GM21360 (cell line): ENCODE results near the gene WWC1.
"Not testable (repeated sequence)": the region's sequence is repeated elsewhere in the genome, so short reads cannot be mapped to it uniquely, and the experiment has no call there.

Experiments
- ATAC-seq: cut with Tn5 transposase; IDR thresholded peaks from one replicate; pipeline ENCODE4 v1.9.1; 2021; ENCODE audit warnings: mild to moderate bottlenecking, moderate library complexity; ENCODE audit not compliant: unreplicated experiment

Gene WWC1

DNA sequence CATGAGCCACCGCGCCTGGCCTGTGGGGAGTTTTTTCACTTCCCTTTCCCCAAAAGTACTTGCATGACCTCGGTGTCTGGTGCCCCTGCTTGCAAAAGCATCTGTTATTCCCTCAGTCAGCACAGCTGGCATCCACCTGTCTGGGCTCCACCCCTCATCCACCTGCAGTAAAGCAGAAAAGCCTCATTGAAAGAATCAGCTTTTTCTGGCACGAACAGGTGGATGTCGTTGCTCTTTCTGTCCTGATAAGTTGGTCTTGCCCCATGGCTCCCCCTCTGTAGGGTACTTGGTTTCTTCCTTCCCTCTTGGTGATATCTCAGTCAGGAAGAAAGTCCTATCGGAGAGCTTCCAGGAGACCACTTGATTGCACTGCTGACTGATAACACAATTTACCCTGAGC is 37.4 kb downstream of the WWC1 start:
- peak; percentile 85 for ATAC-seq

DNA sequence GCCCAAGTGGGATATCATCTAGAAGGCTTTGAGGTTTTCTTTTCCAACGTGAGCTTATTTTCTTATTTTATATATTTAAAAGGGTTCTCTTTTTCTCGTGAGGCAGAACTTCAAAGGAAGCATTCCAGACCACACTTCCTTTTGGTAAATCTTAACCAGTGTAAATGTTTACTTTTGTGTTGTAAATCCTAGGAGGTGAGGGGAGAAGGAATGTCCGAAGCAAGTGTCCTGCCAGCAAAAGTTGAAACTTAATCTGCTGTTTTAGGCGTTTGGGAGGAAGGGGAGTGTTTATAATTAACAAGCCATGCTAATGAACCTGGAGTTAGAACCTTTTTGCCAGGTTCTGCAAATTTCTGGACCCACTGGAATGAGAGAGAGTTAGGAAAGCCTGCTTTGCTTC is 37.9 kb downstream of the WWC1 start:
- ATAC-seq: no peak

DNA sequence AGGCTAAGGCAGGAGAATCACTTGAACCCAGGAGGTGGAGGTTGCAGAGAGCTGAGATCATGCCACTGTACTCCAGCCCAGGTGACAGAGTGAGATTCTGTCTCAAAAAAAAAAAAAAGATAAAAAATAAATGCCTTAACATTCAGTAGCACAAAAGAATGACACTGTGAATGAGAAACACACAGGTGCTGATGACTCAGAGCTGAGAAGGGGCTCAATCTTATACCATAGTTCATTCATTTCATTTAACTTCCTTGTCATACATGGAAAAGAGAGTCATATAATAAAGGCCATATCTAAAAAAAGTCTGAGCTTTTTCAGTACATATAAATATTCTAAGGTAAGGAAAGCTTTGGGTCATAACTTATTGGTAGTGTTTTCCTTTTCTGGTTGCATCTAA is 40.6 kb downstream of the WWC1 start:
- ATAC-seq: no peak

DNA sequence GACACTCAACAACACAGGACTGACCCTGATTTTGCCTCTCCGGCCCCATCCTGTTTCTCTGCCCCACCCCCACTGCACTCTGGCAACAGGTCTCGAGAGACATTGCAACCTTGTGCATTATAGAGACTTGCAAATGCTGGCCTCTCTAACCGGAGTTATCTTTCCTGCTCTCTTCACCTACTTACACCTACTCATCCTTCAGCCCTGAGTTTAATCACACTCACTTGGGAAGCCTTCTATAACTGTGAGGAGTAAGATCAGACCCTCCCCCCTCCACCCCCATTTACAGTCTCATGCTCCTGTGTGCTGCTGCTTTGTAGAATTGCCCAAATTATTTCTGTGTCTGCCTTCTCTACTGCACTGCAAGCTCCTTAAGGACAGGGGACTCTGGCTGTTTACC is 42.8 kb downstream of the WWC1 start:
- no peak for ATAC-seq

DNA sequence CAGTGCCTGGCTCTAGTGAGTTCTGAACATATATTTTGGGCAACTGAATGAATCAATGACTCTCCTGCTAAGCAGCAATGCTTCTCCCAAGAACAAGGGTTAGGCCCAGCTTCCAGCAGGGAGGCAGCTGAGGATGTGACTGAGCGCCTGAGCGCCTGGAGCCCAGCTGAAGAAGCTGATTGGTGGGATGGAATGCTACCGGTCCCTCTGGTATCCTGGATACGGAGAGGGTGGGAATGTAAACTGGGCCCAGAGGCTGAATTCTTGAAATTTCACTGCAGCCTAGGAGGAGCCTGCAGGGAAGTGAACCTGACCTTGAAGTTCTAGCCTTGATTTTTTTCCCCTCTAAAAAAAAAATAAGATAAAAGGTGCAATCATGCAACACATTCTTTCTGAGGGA is 43.2 kb downstream of the WWC1 start:
- no peak for ATAC-seq

DNA sequence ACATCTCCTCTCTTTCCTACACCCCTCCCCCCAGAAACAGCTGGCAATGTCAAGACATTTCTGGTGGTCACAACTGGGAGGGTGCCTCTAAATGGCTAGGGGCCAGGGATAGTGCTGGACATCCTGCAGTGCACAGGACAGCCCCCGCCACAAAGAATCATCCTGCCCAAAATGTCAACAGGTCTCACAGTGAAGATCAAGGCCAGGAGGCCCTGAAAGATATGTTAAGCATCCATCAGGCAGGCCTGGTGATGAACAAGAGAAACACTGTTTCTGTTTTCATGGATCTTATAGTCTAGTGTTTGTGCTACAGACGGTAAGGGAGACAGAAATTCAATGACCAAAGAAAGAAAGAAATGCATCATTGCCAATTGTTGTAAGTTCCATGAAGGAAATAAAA is 45.9 kb downstream of the WWC1 start:
- ATAC-seq: no peak

DNA sequence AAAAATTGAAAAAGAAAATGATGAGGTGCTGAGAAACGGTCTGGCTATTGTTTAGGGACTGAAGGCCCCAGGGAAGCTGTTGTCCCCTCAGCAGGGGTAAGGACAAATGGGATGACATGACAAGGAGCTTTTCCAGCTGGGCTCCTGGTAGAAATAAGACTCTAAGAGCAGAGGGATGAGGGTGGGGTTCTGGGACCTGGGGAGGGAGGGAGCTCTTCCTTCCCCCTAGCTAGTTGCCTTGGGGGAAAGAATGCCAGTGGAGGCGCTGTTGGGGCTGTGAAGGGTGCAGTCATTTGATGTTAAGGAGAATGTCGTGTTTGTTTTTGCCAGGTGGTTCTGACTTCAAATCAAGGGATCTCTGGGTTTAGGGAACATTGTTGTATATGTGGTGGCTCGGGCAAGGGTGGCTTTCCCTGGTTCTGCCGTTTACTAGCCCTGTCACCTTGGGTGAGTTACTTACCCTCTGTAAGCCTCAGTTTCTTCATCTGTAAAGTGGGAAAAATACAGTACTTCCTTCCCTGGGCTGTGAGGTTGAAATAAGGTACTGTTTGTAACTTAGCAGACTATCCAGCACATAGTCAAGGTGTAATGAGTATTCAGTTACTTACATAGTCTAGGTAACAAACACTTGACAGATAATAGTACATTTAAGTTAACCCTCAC is 47.8 kb downstream of the WWC1 start:
- no peak for ATAC-seq

DNA sequence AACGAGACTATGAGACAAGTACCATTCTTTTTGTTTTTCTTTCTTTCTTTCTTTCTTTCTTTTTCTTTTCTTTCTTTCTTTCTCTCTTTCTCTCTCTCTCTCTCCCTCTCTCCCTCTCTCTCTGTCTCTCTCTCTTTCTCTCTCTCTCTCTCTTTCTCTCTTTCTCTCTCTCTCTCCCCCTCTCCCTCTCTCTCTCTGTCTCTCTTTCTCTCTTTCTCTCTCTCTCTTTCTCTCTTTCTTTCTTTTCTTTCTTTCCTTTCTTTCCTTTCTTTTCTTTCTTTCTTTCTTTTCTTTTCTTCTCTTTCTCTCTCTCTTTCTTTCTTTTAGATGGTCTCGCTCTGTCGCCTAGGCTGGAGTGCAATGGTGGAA is 48.3 kb downstream of the WWC1 start:
- not testable (repeated sequence) for ATAC-seq

DNA sequence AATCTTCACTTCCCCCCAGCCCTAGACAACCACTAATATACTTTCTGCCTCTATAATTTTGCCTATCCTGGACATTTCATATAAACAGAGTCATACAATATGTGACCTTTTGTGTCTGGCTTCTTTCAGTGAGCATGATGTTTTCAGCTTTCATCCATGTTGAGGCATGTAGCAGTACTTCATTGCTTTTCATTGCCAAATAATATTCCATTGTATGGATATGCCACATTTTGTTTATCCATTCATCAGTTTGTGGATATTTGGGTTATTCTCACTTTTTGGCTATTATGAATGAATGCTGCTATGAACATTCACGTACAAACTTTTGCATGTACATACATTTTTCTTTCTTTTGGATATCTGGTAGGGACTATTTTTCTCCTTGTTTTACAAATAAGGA is 49.0 kb downstream of the WWC1 start:
- no peak for ATAC-seq

DNA sequence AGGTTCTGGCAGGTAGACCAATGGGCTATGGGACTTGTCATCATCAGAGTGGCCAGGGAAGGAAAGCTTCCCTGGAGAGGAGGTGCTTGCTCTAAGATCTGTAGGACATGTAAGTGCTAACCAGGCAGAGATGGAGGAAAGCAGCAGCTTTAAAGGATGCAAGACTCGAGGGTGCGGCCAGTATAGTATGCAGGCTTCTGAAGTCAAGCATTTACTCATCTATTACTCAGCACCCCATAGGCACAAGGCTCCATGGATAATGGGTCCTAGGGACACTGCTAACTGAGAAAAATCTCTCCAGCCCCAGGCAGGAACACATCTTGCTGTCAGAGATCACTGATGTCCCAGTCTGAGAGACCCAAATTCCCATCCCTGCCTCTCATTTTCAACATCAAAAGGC is 49.7 kb downstream of the WWC1 start:
- ATAC-seq: no peak

DNA sequence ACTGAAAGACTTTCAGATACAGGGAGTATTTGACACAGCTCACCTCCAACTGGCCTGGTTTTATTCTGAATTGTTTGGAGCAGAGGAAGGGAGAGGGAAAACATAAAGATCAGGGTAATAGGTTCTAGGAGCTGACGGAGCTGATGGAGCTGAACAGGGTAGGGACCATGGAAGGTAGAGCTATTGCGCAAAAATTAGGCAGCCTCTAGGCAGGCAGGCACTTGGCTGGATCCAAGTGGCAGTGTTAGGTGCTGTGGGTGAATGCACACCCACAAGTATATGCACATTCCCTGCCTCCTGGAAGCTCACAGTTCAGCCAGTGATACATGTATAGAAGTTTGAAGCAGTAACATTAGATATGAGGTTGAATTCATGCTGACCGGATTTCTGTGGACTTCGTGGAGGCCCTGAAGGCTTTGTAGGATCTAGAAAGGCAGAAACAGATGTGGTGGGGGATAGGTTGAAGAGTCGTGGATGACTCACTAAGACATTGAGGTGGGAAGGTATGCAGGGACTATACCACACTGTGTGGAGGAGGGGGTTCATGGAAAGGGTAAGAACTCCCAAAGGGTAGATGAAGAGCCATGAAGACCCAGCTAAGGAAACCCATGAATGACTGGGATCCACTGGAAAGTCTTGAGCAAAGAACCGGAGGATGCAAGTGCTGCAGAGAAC is 50.8 kb downstream of the WWC1 start:
- ATAC-seq: no peak

DNA sequence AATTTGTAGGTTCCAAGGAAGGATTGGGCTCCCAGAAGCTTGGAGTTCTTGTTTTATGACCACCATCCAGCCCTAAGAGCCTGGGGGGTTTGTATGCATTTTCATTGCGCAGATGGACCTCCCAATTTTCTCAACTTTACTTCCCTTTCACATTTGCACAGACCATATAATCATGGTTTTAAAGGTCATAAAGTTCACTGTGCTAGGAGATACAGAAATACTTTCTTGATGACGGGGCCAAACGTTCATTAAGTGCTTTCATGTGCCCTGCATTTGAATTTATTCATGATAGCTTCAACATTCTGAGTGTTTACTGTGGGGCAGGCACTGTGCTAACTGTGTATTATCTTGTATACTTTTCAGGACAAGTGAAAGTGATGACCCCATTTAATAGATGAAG is 51.5 kb downstream of the WWC1 start:
- ATAC-seq: no peak

DNA sequence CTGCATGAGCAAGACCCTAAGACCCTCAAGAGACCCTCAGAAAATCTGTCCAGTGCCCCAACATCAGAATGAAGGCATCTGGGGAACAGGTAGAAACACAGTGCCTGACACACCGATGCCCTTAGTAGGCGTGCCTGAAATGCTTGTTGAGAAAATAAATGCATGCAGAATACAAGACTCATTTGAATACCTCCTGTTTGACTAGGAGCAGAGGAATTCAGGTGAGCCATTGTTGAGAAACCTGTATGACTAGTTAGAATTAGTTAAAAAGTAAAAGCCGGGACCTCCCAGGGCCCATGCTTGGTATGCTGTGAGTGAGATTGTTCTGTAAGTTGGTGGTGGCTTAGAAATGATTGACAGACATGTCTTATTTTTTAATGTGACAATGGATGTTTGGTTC is 55.0 kb downstream of the WWC1 start:
- no peak for ATAC-seq

DNA sequence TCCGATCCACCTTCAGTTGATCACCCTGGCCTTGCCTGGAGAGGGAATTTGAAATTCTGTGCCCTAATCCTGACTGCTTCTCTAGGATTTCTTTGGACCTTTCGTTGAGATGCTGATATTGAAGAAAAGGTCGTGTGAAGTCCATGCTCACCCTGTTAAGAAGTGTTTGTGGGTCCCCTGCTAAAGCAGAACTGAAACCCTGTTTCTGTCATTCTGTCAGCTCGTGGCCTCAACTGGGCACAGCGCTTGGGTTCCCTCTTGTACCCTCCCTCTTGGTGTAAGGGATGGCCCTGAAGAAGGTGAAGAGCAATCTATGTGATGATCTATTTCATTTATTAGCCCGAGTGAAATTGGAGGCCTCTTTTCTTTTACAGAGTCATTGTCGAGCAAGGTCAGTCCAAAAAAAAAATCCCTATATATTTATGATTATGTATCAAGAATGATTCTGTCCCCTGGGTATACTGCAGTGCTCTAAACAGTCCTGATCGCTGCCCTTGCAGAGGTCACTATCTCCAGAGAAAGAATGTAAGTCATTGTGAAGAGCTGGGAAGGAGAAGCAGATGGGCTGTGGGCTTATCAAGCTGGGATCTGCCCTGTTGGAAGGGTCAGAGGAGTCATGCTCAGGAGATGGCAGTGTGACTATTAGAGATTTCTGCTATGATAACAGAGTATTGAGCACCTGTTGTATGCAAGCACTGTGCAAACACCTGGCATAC is 56.1 kb downstream of the WWC1 start:
- peak; percentile 82 for ATAC-seq

DNA sequence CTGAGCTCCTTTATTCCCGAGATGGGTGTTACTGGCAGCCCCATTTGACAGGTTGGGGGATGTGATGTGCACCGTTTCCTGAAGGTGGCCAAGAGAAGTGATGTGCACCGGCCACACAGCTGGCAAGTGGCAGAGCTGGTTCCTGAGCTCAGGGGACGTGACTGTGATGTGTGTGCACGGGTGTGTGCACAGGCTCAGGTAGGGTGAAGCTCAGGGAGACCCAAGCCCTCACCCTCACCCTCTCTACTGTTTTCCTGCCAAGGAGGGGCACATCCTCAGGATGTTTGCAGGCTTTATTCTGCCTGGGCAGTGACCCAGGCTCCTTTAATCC is 56.6 kb downstream of the WWC1 start:
- ATAC-seq: no peak

DNA sequence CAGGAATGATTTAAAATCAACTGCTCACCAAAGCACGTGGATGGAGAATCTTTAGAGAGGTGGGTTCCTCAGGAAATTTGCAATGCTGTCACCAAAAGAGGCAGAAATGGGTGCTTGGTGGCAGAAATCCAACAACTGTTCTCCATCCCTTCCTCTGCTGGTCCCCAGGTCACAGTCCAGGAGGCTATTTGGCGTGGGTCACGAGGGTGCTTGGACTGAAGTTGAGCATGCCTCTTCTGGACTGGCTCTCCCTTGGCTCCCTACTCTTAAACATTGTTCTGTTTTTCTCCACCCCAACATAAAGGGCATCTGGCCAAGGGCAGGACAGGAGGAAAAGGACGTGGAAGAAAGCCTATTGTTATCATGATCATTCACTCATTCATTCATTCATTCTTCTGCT is 58.9 kb downstream of the WWC1 start:
- no peak for ATAC-seq

DNA sequence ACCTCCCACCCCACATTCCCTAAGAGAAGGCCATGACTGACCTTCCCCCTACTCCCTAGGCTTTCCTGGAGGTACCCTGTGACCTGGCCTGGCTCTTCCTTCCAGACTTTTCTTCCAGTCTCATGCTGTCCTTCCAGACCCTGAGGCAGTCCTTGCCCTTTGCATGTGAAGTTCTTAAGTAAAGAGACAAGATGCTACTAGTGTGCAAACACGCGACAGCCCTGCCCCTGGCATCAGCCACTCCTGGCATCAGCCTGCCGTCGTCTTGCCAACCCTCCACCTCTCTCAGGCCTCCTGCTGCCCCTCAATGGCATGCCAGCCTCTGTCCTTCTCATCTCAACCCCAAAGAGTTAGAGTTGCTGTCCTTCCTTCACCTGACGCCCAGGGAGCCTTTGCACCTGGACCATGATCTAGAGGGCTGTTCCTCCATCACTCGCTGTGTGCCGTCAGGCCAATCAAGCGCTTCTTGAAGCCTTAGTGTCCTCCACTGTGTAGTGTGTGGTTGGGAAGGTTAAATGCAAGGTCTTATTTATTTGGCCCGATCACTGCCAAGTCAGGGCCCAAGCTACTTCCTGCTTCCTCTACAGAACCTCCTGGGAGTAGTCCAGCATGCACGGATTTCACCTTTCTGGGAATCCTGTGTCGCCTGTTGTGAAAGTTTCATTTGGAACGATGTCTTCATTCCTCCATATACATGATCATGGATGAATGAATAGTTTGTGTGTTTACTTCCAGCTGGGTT is 61.9 kb downstream of the WWC1 start:
- ATAC-seq: no peak

DNA sequence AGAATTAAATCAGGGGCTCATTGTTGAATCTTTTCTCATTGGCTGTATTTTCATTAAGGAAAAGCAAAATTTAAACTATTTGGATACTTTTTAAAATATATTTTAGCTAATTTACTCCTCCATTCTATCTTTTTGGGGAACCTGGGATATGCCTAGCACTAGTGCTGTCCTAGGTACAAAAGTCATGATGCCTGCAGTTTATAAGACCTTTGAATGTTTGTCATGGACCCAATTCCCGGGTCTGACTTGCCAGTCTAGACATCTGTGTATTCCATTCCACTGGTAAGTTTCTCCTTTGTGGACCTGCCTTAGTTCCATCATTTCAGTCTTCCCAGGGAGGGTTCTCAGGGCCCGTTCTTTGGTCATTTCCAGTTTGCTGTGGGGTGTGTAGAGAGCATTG is 63.0 kb downstream of the WWC1 start:
- no peak for ATAC-seq

DNA sequence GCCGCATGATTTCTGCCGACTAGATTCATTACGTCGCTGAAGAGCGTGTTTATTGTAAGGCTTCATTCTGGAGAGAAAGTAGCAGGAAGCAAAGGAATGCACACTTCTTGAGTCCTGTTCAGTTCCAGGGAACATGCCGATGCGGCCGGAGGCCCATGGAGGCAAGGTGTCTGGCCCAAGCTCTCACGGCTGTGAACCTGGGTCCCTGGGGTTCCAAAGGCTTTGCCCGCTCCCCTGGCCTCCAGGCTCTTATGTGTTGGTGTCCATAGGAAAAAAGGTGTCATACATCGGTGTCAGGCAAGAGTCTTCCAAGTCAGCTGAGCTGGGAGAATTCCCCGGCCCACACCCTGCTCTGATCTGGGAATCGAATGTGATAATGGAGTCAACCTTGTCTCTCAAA is 64.7 kb downstream of the WWC1 start:
- ATAC-seq: no peak

DNA sequence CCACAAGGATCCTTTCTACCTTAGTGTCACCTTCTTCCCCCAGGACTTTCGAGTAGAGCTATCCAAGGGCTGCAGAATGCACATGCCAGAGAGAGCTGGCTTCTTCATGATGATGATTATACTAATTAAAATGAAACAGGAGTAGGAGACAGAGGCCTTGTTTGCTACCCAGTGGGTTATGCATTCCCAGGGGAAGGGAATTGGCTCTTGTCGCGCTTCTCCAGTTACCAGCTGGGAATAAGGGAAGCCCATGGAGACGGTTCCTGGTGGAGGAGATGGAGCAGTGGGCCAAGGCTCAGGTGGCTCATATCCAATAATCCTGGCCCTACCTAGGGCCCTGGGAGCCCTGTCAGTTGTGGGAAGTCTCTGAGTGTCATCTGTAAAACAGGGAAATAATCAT is 65.1 kb downstream of the WWC1 start:
- ATAC-seq: no peak

DNA sequence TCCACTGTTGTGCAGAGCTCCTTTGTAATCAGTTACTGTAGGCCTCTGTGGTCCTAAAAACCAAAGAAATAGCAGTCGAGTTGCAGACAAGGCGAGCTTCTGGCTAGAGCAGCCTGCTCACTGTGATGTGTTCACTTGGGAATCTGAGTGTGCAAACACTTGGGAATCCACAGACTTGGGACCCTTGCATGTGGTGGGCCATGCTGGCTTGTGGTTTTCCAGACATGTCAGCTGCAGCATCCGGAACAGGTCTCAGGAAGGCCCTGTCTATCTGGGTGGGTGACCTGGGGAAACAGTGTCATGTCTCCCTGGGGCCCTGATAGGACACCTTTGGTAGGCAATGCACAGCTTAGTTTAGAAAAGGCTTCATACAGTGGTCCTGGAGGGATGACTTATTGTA is 66.4 kb downstream of the WWC1 start:
- ATAC-seq: no peak
